GM18505 (cell line): ENCODE data around the gene PRM2.

Experiments
- ATAC-seq: cut with Tn5 transposase; IDR thresholded peaks from one replicate; pipeline ENCODE4 v1.9.1; 2021; ENCODE audit not compliant: unreplicated experiment
- POLR2A ChIP-seq: IDR thresholded peaks from 4 replicates; pipeline ENCODE4 v1.6.1; 2011; ENCODE audit warnings: borderline replicate concordance; ENCODE audit not compliant: insufficient read depth, insufficient read length; ENCODE audit errors: extremely low read depth

PRM2 gene

DNA sequence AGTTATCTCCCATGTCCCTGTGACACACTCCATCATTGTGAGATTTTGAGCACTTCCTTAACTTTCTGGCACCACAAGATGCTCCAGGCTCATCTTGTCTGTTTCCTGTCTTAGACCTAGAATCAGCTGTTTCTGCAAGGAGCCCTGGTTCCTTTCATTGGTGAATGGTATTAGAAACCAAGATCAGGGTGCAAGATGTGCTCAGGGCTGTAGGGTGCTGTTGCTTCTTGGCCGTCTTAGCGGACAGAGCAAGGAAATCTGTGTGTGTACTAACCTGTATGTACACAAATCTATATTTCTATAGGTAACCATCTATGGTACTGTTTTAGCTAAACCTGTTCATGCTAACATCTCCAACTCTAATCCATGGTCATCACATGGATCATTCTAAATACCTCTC is 12.9 kb upstream of the PRM2 start:
- no peak for TF ChIP-seq POLR2A
- no peak for ATAC-seq

GRCh38 chr16:11285842-11286241 is 9.6 kb upstream of the PRM2 start:
- no peak for TF ChIP-seq POLR2A
- ATAC-seq = no peak

GRCh38 chr16:11283820-11284248 is 7.6 kb upstream of the PRM2 start:
- no peak for ATAC-seq
- TF ChIP-seq POLR2A = no peak

DNA sequence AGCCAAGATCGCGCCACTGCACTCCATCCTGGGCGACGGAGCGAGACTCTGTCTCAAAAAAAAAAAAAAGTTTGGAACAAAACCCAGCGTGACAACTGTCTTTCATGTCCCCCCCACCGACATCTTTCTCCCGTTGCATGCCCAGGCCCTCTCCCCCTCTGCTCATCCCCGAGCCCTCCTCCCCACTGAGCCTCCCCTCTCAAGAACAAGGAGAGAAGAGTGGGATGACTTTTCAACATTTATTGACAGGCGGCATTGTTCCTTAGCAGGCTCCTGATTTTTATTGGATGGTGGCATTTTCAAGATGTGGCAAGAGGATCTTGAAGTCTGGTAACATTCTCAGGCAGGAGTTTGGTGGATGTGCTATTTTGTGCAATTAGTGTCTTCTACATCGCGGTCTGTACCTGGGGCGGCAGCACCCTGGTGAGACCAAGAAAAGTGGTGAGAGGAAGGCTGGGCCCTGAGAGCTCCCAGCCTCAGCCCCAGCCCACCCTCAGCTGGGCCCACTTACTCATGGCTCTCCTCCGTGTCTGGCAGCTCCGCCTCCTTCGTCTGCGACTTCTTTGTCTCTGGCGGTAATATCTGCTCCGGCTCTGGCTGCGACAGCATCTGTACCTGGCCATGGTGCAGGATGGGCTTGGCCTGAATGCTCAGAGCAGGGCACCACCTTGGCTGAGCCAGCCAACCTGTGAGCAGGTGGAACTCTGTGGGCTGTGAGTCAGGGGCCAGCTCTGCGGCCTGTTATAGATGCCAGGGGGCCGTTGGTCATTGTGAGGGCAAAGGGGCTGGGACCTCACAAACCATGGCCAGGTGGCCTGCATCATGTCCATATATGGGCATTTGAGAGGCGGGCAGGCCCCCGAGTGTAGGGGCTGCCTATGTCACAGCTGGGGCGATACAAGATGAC is 4.6 kb upstream of the PRM2 start, which contains the start of gene PRM1:
PRM1 (minus strand) TSS at position 715 of the 907 bp plus-strand sequence; CDS start at position 623, 92 bp downstream.
- TF ChIP-seq POLR2A = no peak
- no peak for ATAC-seq

DNA sequence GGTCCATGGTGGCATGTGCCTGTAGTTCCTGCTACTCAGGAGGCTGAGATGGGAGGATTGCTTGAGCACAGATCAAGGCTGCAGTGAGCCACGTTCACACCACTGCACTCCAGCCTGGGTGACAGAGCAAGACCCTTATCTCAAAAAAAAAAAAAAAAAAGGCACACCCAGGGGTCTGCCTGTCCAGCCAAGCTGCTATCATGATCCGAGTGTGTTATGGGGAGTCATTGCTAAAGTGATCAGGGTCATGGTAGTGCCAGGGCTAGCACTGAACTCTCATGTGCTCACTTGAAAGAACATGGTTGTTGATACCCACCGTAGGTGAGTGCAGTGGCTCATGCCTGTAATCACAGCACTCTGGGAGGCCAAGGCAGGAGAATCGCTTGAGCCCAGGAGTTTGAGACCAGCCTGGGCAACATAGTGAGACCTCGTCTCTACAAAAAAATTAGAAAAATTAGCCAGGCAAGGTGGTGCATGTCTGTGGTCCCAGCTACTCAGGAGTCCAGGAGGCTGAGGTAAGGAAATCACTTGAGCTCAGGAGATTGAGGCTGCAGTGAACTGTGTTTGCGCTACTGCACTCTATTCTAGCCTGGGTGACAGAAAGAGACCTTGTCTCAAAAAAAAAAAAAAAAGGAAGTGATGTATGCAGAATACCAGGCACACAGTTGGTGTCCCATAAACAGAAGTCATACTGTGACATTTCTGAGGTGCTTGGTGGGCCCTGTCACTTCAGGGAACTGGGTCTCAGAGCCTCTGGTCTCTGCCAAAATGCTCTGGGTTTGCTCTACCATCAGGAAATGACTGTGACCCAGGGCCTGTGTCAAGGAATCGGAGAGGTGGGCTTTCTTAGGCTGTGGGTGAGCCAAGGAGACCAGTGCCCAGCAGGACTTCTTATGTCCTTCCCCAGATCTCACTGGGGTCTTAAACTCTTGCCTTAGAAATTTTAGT is 2.7 kb upstream of the PRM2 start:
- no peak for ATAC-seq
- no peak for TF ChIP-seq POLR2A

- ATAC-seq = no peak
- no peak for TF ChIP-seq POLR2A
Measured at GRCh38 chr16:11277607-11278337, 1.5 kb upstream of the PRM2 start.

DNA sequence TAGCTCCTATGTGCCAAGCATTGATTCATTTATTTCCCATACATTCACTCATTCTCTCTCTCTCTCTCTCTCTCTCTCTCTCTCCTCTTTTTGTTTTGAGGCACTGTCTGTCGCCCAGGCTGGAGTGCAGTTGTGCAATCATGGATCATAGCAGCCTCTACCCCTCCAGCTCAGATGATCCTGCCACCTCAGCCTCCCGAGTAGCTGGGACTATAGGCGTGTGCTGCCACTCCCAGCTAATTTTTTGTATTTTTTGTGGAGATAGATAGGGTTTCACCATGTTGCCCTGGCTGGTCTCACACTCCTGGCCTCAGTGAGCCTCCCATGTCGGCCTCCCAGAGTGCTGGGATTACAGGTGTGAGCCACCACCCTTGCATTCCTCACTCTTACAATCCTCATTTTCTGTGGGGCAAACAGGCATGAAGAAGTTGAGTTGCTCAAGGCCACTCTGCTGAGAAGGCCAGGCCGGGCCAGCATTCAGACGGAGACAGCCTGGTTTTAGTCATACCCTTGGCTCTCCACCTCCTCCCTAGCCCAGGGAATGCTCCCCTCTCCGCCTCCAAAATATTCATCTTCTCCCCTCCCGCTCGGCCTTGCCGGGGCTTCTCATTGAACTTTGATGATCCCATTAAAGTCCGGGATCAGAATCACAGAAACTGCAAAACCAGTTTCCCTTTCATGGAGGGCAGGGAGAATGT is 765 bp upstream of the PRM2 start:
- ATAC-seq = no peak
- TF ChIP-seq POLR2A = no peak

GRCh38 chr16:11274964-11275363 is 1.3 kb downstream of the PRM2 start:
- no peak for TF ChIP-seq POLR2A
- ATAC-seq = no peak

DNA sequence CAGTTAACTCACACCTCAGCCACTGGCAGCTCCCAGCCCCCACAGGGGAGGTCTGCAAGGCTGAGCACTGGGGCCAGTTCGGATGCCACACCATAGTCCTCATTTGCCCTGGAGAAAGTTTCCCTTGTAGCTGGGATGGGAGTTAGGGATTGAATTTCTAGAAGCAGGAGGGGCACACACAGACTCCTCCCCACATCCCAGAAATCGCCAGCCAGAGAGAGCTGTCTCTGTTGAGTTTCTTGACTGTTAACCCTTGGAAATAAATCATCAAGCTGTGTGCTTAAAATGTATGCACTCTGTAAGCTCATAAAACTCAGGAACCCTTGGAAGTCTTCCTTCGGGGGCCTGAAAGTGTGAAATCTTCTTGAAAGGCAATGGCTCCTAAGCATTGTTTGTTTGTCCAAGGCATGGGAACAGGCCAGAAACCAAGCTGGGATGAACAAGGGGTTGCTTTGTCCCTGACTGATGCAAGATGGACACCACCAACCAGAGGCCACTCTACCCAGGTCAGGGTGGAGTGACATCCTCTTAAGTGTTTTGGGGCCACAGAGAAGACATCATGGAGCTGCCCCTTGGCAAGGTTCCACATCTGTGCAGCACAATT is 2.5 kb downstream of the PRM2 start:
- ATAC-seq = no peak
- TF ChIP-seq POLR2A = no peak

DNA sequence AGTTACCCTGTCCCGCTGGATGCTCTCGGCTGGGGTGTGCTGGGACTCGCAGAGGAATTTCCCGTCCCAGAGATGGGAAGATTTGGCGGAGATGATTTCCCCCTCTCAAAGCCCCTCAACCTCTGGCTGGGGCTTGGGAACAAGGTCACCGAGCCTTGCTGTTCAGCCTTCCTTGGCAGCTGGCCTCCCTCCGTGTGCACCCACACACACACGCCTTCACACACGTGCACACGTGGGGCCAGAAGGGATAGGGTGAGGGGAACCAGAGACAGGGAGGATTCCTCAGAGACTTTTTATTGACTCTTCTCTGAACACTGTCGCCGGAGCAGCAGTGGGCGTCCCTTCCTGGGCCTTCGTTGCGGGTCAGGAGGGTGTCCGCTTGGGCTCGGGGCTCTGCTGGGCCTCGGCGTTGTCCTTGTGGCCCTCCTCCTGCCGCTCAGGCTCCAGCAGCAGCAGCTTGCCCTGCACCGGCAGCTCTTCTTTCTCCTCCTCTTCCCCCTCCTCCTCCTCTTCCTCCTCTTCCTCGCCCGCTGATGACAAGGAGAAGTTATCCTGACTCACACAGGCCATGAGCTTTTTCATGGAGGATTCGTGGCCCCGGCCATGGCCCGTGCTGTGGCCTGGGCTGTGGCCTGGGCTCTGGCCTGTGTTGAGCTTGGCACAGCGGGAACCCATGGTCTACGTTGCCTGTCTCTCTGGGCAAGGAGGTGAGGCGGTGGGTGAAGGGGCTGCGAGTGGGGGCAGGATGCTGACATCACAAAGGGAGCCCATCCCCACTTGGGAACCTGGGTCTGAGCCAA is 3.2 kb downstream of the PRM2 start, which contains the start of gene PRM3:
PRM3 (minus strand) TSS at position 709 of the 800 bp plus-strand sequence; CDS start at position 675, 34 bp downstream.
- ATAC-seq = no peak
- no peak for TF ChIP-seq POLR2A

DNA sequence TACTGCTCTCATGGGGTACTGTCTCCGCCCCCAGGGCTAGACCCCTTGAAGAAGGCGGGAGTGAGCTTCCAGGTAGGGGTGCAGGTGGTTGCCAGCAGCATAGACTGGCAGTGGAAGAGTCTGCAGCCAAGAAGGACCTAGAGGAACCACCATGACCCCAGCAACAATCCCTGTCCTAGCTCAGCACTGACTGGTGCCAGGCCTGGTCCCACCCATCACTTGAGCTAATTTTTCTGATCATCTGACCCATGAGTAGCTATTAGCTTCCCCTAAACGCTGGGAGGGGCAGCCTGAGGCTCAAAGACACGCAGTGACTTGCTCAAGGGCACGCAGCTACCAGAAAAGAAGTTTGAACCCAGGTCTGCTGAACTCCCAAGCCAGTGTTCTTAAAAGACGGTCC is 3.8 kb downstream of the PRM2 start:
- TF ChIP-seq POLR2A = no peak
- no peak for ATAC-seq
